Breast epithelium (tissue), 4 donors: Measurements from ENCODE around the gene INPP5E. TPM values are rescaled to one million over a fixed set of nuclear protein-coding genes. Genes with fewer than 3 reads are reported as not detected.

Experiments used
- DNase-seq, 2 donors: peaks; one replicate each; pipeline ENCODE4 v3.0.0-alpha.2; 2019; ENCODE audit warnings: low spot score in 2 of 2
- H3K27ac ChIP-seq, 2 donors: fragments of 200-600 bp; sonication (generic) in 1 of 2; one replicate each; pipeline ENCODE4 v1.5.1; 2016 to 2019; ENCODE audit warnings: mild to moderate bottlenecking in 1 of 2
- H3K27me3 ChIP-seq, 2 donors: fragments of 200-600 bp; sonication (generic) in 1 of 2; one replicate each; pipeline versions ENCODE4 v1.5.1 to v1.6.0; 2017 to 2019; ENCODE audit warnings: control low read depth in 1 of 2, mild to moderate bottlenecking in 1 of 2
- H3K36me3 ChIP-seq: fragments of 200-600 bp; one replicate; pipeline ENCODE4 v1.5.1; 2019
- H3K4me1 ChIP-seq, 2 donors: fragments of 200-600 bp; sonication (generic); one replicate each; pipeline ENCODE4 v1.5.1; 2016 to 2019; ENCODE audit warnings: control low read depth in 1 of 2
- H3K4me3 ChIP-seq, 3 donors: fragments of 200-600 bp; sonication (generic); 1 replicate in 2 of 3; 2 replicates in 1 of 3; pipeline ENCODE4 v1.5.1; 2016 to 2019; ENCODE audit warnings: mild to moderate bottlenecking in 3 of 3, moderate library complexity in 2 of 3
- H3K9me3 ChIP-seq, 2 donors: fragments of 200-600 bp; sonication (generic) in 1 of 2; one replicate each; pipeline ENCODE4 v1.5.1; 2016 to 2019; ENCODE audit warnings: control low read depth in 1 of 2
- POLR2A ChIP-seq: fragments of 450-650 bp; IDR thresholded peaks from one replicate; pipeline ENCODE4 v1.6.1; 2016; ENCODE audit warnings: antibody characterized with exemption, mild to moderate bottlenecking, moderate library complexity
- POLR2AphosphoS5 ChIP-seq, 3 donors: sonication (generic); formaldehyde crosslinking; IDR thresholded peaks; one replicate each; pipeline ENCODE4 v1.6.1; 2017; ENCODE audit warnings: antibody characterized with exemption in 3 of 3
- intact Hi-C: fragments of 100-400 bp; cut with DNase I; formaldehyde crosslinking; loops from one replicate; pipeline ENCODE4 v1.15.1; 2023; ENCODE audit warnings: low total_unique reads
- total RNA-seq, 3 donors: library from RNA; depleted of rRNA; stranded (reverse); fragments of >200 nt; gene quantifications; one replicate each; pipeline ENCODE4 v1.1.0, GENCODE V29; 2016
- TF ChIP-seq, protein P1 (sequence below), 3 donors: fragments of 450-650 bp; IDR thresholded peaks; one replicate each; pipeline ENCODE4 v1.5.1; 2016 to 2017; ENCODE audit warnings: antibody characterized with exemption in 3 of 3, mild to moderate bottlenecking in 3 of 3, moderate library complexity in 3 of 3

The INPP5E gene
- total RNA-seq, 3 donors from 2014 or later: 6.2 to 8.5 (median 8.2) TPM

DNA sequence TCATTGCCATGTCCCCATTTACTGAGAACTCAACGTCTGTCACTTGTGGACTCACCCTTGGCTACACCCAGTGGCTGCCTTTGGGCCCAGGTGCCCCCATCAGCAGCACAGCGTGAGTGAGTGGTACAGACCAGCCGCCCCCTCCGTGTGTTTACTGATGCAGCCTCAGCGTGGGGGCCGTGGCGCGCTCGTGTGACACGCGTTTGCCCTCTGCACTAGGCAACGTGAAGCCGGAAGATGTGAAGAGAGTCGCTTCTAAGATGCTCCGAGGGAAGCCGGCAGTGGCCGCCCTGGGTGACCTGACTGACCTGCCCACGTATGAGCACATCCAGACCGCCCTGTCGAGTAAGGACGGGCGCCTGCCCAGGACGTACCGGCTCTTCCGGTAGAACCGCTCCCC, 16.8 kb downstream of the INPP5E start:
- H3K4me3 ChIP-seq: no peak overlapping the region
- intact Hi-C loops: no loop called here
- H3K27ac ChIP-seq: no peak overlapping the region
- H3K4me1 ChIP-seq: no peaks in the 10 kb centered on the region
- no peak for DNase-seq
- no peaks in the 10 kb centered on the region for H3K27me3 ChIP-seq
- H3K9me3 ChIP-seq: no peaks in the 10 kb centered on the region
- H3K36me3 ChIP-seq: peaks cover 17% of the 10 kb centered on the region
- TF ChIP-seq POLR2AphosphoS5 (IDR thresholded peaks at IDR 0.05) (no peak), POLR2A (no peak)
- TF ChIP-seq, protein P1, sequence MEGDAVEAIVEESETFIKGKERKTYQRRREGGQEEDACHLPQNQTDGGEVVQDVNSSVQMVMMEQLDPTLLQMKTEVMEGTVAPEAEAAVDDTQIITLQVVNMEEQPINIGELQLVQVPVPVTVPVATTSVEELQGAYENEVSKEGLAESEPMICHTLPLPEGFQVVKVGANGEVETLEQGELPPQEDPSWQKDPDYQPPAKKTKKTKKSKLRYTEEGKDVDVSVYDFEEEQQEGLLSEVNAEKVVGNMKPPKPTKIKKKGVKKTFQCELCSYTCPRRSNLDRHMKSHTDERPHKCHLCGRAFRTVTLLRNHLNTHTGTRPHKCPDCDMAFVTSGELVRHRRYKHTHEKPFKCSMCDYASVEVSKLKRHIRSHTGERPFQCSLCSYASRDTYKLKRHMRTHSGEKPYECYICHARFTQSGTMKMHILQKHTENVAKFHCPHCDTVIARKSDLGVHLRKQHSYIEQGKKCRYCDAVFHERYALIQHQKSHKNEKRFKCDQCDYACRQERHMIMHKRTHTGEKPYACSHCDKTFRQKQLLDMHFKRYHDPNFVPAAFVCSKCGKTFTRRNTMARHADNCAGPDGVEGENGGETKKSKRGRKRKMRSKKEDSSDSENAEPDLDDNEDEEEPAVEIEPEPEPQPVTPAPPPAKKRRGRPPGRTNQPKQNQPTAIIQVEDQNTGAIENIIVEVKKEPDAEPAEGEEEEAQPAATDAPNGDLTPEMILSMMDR (IDR thresholded peaks at IDR 0.05): no peak

DNA sequence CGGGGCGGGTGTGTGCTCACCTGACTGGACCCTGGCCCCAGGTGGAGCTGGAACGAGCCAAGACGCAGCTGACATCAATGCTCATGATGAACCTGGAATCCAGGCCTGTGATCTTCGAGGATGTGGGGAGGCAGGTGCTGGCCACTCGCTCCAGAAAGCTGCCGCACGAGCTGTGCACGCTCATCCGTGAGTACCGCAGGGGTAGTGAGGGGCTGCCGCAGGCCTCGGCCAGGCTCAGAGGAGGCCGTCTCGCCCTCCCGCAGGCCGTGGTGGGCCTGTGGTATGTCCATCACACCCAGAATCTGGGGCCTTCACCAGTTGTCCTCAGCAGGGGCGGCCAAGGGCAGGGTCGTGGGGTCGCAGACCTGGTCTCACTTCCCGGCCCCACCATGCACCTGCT, 17.9 kb downstream of the INPP5E start:
- peaks cover 20% of the 10 kb centered on the region for H3K36me3 ChIP-seq
- H3K4me1 ChIP-seq: no peaks in the 10 kb centered on the region
- H3K4me3 ChIP-seq: no peak overlapping the region
- no peaks in the 10 kb centered on the region for H3K9me3 ChIP-seq
- H3K27me3 ChIP-seq: no peaks in the 10 kb centered on the region
- no peak for DNase-seq
- intact Hi-C loops: no loop called here
- H3K27ac ChIP-seq: no peak overlapping the region
- TF ChIP-seq, protein P1 (IDR thresholded peaks at IDR 0.05): no peak
- TF ChIP-seq POLR2A (no peak), POLR2AphosphoS5 (IDR thresholded peaks at IDR 0.05) (no peak)

DNA sequence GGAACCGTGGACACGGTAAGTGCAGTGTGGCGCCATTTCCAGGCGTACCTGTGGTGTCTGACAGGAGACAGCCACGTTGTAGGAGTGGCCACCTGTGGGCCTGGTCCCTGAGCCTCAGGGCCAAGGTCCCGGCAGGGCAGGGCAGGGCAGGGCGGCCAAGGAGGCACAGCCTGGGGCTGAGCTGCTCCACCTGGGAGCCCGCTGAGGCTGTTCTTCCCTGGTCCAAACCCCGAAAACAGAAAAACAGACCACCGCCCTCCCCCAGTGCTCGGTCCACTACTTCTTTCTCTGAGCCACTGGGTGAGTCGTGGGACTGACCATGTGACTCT, 20.6 kb downstream of the INPP5E start:
- H3K27me3 ChIP-seq: no peaks in the 10 kb centered on the region
- H3K4me3 ChIP-seq: no peak overlapping the region
- no peaks in the 10 kb centered on the region for H3K9me3 ChIP-seq
- no peak overlapping the region for H3K27ac ChIP-seq
- no peak for DNase-seq
- no peaks in the 10 kb centered on the region for H3K4me1 ChIP-seq
- TF ChIP-seq POLR2AphosphoS5 (IDR thresholded peaks at IDR 0.05) (no peak), POLR2A (no peak)
- TF ChIP-seq, protein P1 (IDR thresholded peaks at IDR 0.05): no peak
- intact Hi-C loops: no loop called here
- H3K36me3 ChIP-seq: peaks cover 21% of the 10 kb centered on the region

DNA sequence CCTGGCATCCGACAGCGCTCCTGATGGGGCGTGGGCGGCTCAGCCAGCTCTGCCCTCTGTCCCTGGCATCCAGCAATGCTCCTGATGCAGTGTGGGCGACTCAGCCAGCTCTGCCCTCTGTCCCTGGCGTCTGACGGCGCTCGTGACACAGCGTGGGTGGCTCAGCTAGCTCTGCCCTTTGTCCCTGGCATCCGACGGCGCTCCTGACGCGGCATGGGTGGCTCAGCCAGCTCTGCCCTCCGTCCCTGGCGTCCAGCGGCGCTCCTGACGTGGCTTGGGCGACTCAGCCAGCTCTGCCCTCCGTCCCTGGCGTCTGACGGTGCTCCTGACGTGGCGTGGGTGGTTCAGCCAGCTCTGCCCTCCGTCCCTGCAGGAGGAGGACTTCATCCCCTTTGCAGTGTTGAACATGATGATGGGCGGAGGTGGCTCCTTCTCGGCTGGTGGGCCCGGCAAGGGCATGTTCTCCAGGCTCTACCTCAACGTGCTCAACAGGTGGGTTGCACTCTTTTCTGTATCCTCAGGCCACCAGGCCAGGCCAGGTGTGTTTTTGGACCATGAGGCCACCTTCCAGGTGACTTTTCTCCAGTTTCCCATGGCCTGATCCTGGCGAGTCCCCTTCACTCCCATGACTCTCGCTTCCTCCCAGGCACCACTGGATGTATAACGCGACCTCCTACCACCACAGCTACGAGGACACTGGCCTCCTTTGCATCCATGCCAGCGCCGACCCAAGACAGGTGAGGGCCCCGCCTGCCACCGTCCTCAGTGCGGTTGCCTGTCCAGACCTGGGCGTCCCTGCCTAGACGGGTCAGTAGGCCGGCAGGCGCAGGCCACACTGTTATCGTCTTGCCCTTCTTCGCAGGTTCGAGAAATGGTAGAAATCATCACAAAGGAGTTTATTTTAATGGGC, 21.2 kb downstream of the INPP5E start:
- H3K4me1 ChIP-seq: no peaks in the 10 kb centered on the region
- H3K27me3 ChIP-seq: no peaks in the 10 kb centered on the region
- no peak overlapping the region for H3K27ac ChIP-seq
- no peaks in the 10 kb centered on the region for H3K9me3 ChIP-seq
- DNase-seq: no peak
- TF ChIP-seq, protein P1 (IDR thresholded peaks at IDR 0.05): no peak
- TF ChIP-seq POLR2A (no peak), POLR2AphosphoS5 (IDR thresholded peaks at IDR 0.05) (no peak)
- peaks cover 21% of the 10 kb centered on the region for H3K36me3 ChIP-seq
- no peak overlapping the region for H3K4me3 ChIP-seq
- intact Hi-C loops: no loop called here

DNA sequence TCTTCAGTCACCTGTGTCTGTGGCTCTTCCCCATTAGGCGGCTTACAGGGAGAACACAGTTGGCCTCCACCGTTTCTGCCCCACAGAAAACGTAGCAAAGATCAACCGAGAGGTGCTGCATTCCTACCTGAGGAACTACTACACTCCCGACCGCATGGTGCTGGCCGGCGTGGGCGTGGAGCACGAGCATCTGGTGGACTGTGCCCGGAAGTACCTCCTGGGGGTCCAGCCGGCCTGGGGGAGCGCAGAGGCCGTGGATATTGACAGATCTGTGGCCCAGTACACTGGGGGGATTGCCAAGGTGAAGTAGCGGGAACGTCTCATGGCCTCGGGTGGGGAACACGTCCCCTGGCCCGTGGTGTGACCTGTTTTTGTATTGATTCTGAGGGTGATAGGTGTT, 22.7 kb downstream of the INPP5E start:
- H3K27ac ChIP-seq: no peak overlapping the region
- intact Hi-C loops: no loop called here
- peaks cover 21% of the 10 kb centered on the region for H3K36me3 ChIP-seq
- H3K9me3 ChIP-seq: no peaks in the 10 kb centered on the region
- DNase-seq: no peak
- H3K4me1 ChIP-seq: peaks cover 0 to 2% of the 10 kb centered on the region in 2 donors
- H3K27me3 ChIP-seq: no peaks in the 10 kb centered on the region
- TF ChIP-seq POLR2A (no peak), POLR2AphosphoS5 (IDR thresholded peaks at IDR 0.05) (no peak)
- TF ChIP-seq, protein P1 (IDR thresholded peaks at IDR 0.05): no peak
- no peak overlapping the region for H3K4me3 ChIP-seq
